Chondrocyte (in vitro differentiated cells): Measurements from ENCODE around the gene IHH. TPM values are rescaled to one million over a fixed set of nuclear protein-coding genes. Genes with fewer than 3 reads are reported as not detected.

Experiments
- DNase-seq: peaks from one replicate; pipeline ENCODE4 v3.0.0; 2021; ENCODE audit warnings: mixed read lengths, low spot score
- H3K27ac Mint-ChIP-seq: one replicate; pipeline ENCODE4 v1.8.0; 2021; ENCODE audit warnings: mild to moderate bottlenecking, moderate library complexity, mixed read lengths; ENCODE audit not compliant: unreplicated experiment
- H3K27me3 Mint-ChIP-seq: 2 replicates; pipeline ENCODE4 v1.8.0; 2021; ENCODE audit warnings: low read depth, mixed read lengths
- H3K36me3 Mint-ChIP-seq: 2 replicates; pipeline ENCODE4 v1.8.0; 2021; ENCODE audit warnings: low read depth, mixed read lengths
- H3K4me1 Mint-ChIP-seq: 2 replicates; pipeline ENCODE4 v1.8.0; 2021; ENCODE audit warnings: low read depth, mild to moderate bottlenecking, mixed read lengths
- H3K4me3 Mint-ChIP-seq: one replicate; pipeline ENCODE4 v1.8.0; 2021; ENCODE audit warnings: mild to moderate bottlenecking, moderate library complexity, mixed read lengths; ENCODE audit not compliant: unreplicated experiment
- H3K9me3 Mint-ChIP-seq: 2 replicates; pipeline ENCODE4 v1.8.0; 2021; ENCODE audit warnings: low read depth, mixed read lengths
- CTCF ChIP-seq: fragments of 200-600 bp; sonication (generic); IDR thresholded peaks from 2 replicates; pipeline ENCODE4 v1.5.0; 2021; ENCODE audit warnings: antibody characterized with exemption, mild to moderate bottlenecking, moderate library complexity
- total RNA-seq: library from RNA; stranded (reverse); gene quantifications from 3 replicates; pipeline ENCODE4 v1.2.1, GENCODE V29; 2021

IHH gene
- total RNA-seq, 1 donor from 2014 or later, result not detected

GRCh38 chr2:219049282-219049681, 11.4 kb downstream of the IHH start:
- Mint-ChIP-seq H3K27ac (no peak overlapping the region), H3K27me3 (peaks cover 64% of the 10 kb centered on the region), H3K9me3 (no peaks in the 10 kb centered on the region), H3K36me3 (no peaks in the 10 kb centered on the region), H3K4me3 (no peak overlapping the region), H3K4me1 (no peaks in the 10 kb centered on the region)
- DNase-seq, result no peak
- no peak for TF ChIP-seq CTCF

DNA sequence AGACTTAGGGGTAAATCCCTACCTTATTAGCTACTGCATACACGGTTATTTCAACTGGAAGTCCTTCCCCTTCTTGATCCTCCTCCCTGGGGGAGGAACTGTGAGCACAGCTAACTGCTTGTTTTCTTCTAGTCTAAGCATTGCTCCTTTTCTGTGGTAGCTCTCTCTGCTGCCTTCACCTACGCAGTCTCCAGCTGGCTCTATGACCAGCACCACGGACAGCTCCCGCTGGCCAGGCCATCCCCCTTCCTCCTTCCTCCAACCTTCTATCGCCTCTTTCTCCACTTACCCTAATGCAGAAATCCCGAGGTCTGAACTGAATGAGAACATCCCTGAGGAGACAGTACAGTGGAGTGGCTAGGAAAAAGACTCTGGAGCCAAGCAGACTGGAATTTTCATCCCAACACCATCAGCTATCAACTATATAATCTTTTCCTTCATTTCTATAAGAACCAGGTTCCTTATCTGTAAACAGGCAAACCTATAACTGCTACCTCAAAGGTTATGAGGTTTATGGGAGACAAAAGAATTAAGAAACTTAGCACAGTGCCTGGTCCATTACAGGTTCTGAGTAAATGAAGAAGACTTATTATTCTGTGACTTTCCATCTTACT, 14.7 kb downstream of the IHH start:
- H3K9me3 Mint-ChIP-seq, result no peaks in the 10 kb centered on the region
- no peak overlapping the region for H3K4me3 Mint-ChIP-seq
- H3K27ac Mint-ChIP-seq, result no peak overlapping the region
- no peak for TF ChIP-seq CTCF
- DNase-seq, result no peak
- peaks cover 70% of the 10 kb centered on the region for H3K27me3 Mint-ChIP-seq
- H3K4me1 Mint-ChIP-seq, result peaks cover 5% of the 10 kb centered on the region
- no peaks in the 10 kb centered on the region for H3K36me3 Mint-ChIP-seq

DNA sequence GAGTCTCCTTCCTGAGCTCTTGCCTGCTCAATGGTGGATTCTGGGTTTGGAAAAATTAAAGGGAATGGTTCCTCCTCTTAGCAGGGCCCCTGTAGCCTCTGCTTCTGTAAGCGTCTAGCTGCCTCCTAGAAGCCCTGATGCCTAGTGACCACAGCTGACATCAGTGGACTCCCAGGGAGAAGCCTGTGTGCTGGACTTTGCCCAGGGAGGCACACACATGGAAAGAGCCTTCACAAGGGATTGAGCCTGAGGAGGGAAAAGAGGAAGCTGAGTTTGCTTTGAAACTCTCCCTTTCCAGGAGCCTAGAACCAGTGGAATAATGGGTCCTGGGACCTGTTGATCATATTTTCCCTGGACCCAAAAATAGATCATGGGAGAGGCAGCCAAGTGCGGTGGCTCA, 18.0 kb downstream of the IHH start:
- peaks cover 6% of the 10 kb centered on the region for H3K4me1 Mint-ChIP-seq
- DNase-seq, result no peak
- H3K27ac Mint-ChIP-seq, result no peak overlapping the region
- no peak for TF ChIP-seq CTCF
- H3K36me3 Mint-ChIP-seq, result no peaks in the 10 kb centered on the region
- H3K27me3 Mint-ChIP-seq, result peaks cover 63% of the 10 kb centered on the region
- no peak overlapping the region for H3K4me3 Mint-ChIP-seq
- H3K9me3 Mint-ChIP-seq, result no peaks in the 10 kb centered on the region

DNA sequence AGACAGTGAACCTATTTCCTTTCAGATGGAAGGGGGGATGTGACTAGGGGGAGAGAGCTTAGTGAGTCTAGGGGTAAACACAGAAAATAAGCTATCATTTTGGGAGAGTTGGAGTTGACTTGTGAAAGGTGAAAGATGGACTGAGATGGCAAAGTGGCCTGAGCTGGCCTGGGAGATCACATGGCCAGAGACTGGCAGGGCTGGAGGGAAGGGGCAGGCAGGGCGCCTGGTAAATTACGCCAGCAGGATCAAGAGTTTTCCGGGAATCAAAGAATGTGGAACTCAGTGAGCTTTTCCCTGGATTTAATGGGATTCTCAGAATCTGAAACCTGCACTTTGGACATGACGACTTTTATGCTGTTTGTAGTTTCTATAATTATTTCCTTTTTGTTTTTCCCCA, 18.6 kb downstream of the IHH start:
- no peak for DNase-seq
- H3K9me3 Mint-ChIP-seq, result no peaks in the 10 kb centered on the region
- TF ChIP-seq CTCF, result no peak
- peaks cover 6% of the 10 kb centered on the region for H3K4me1 Mint-ChIP-seq
- no peak overlapping the region for H3K4me3 Mint-ChIP-seq
- H3K27ac Mint-ChIP-seq, result no peak overlapping the region
- H3K36me3 Mint-ChIP-seq, result no peaks in the 10 kb centered on the region
- H3K27me3 Mint-ChIP-seq, result peaks cover 63% of the 10 kb centered on the region

GRCh38 chr2:219041252-219041651, 19.5 kb downstream of the IHH start, which contains the start of gene CFAP65:
Gene CFAP65 (minus strand): TSS chr2:219041516. CDS start chr2:219039048, 2,468 bp downstream.
- Mint-ChIP-seq H3K27me3 (peaks cover 58% of the 10 kb centered on the region), H3K36me3 (no peaks in the 10 kb centered on the region), H3K27ac (no peak within 1 kb of the TSS), H3K9me3 (no peaks in the 10 kb centered on the region), H3K4me3 (peak within 1 kb of the TSS; percentile 74), H3K4me1 (peaks cover 6% of the 10 kb centered on the region)
- DNase-seq, result no peak
- no peak for TF ChIP-seq CTCF
